ENCODE results near the gene PYGB.

PYGB gene

DNA sequence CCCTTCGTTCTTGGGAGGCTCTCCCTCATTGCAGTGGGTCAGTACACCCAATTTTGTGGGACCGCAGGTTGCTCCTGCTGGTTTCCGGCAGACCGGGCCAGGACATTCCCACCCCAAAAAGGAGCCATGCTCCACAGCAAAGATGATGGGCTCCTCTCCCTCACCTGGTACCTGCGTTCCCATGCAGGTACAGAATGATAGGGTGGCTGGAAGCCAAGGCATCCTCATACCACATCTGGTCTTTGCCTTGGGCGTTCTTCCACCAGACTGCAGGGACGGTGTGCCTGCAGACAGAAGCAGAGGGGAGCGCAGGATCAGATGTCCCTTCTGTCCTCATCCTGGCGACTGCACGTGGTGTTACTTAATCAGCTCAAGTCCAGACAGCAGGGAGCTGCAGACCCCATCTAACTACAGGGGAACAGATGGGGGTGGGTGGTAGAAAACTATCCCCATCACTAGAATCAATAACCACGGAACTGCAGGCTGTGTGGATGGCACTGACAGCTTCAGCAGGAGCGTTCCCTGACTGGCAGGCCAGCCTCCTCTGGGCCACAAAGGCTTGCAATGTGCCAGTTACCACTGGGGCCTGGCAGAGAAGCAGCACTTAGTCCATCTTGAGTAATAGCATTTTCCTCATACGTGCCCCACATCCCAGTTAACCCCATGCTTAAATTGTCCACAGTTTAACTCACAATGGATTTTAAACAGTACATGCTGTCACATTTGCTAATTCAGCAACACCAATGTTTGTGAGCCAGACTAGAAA lies 72.3 kb downstream of the PYGB start:
- H3K4me3 ChIP-seq (ENCODE audit: low read depth, low read length) = no peak overlapping the region
- in situ Hi-C loops (cut with HindIII; ENCODE audit: low sequenced_read_pairs) = no loop called here
- DNase-seq (ENCODE audit: low read depth, low spot score) = no peak
- TF ChIP-seq, protein P1, sequence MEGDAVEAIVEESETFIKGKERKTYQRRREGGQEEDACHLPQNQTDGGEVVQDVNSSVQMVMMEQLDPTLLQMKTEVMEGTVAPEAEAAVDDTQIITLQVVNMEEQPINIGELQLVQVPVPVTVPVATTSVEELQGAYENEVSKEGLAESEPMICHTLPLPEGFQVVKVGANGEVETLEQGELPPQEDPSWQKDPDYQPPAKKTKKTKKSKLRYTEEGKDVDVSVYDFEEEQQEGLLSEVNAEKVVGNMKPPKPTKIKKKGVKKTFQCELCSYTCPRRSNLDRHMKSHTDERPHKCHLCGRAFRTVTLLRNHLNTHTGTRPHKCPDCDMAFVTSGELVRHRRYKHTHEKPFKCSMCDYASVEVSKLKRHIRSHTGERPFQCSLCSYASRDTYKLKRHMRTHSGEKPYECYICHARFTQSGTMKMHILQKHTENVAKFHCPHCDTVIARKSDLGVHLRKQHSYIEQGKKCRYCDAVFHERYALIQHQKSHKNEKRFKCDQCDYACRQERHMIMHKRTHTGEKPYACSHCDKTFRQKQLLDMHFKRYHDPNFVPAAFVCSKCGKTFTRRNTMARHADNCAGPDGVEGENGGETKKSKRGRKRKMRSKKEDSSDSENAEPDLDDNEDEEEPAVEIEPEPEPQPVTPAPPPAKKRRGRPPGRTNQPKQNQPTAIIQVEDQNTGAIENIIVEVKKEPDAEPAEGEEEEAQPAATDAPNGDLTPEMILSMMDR (IDR thresholded peaks at IDR 0.05; ENCODE audit: low read depth, low read length) = no peak

DNA sequence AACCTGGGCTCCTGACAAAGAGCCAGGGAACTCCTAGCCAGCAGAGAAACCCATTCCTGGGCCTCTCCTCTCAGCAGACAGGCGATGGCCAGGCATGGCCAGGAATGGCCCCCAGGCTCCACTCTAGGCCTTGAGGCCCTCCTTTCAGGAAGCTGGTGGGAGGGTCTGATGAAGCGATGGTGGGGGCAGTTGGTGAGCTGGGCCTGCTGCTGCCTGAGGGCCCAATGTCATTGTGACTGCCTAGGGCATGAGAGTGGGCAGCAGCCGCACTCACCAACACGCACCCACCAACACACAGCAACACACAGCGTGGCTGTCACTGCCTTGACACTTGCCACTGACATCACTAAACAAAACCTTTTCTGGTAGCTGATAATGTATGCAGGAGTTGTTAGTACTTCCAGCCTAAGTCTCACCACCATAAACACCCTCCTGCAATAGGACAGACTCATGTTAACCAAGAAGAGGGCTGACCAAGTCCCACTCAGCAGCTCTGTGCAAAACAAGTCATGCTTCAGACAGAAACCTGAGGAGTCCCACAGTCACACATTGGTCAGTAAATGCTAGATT lies 73.5 kb downstream of the PYGB start:
- TF ChIP-seq, protein P1 (IDR thresholded peaks at IDR 0.05; ENCODE audit: low read depth, low read length) = no peak
- in situ Hi-C loops (cut with HindIII; ENCODE audit: low sequenced_read_pairs) = no loop called here
- H3K4me3 ChIP-seq (ENCODE audit: low read depth, low read length) = no peak overlapping the region
- no peak for DNase-seq (ENCODE audit: low read depth, low spot score)

DNA sequence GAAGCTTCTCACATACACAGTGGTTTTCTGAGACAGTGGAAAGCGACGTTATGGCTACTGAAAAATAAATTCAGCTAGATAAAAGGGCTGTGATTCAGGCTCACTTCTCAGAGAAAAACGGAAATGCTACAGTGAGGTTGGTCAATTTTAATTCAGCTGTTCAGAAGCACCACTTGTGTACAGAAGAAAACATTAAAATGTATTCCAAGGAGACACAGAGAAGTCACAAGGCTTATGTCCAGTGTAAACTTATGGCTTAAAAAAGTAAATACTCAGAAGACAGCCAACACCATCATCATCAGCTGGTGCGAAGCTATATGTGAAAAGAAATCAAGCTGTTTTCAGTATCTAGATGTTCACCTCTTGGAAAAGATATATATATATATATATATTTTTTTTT lies 74.1 kb downstream of the PYGB start:
- in situ Hi-C loops (cut with HindIII; ENCODE audit: low sequenced_read_pairs) = no loop called here
- TF ChIP-seq, protein P1 (IDR thresholded peaks at IDR 0.05; ENCODE audit: low read depth, low read length) = no peak
- no peak for DNase-seq (ENCODE audit: low read depth, low spot score)
- no peak overlapping the region for H3K4me3 ChIP-seq (ENCODE audit: low read depth, low read length)

DNA sequence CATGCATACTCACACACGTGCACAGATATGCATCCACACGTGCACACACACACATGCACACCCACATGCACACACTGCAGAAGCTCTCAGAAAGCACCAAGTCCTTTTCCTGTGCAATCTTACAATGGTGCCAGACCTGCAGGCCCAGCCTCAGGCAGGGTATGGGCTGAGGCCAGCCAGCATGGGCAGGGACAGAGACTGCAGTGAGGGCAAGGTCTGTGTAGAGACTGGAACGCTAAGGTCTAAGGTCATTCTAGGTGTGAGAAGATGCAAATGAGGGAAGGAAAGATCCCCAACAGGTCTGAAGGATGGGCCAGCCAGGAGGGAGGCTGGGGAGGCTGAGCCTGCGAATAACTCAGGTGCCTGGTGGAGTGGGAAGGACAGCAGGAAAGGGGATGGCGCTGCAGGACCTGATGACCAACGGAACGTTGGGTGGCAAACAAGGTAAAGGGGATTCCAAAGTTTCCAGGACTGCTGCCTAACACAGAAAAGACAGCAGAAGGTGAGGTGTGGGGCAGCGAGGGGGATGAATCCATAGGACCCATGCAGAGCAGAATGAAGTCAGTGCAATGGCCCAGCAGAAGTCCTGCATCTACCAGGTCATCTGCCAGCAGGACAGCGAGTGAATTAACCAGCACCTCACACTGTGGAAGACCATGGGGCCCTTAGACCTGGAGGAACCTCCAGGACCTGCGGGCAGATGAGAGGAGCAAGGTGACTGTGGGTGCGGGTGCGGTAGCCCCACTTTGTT lies 75.8 kb downstream of the PYGB start:
- in situ Hi-C loops (cut with HindIII; ENCODE audit: low sequenced_read_pairs) = no loop called here

DNA sequence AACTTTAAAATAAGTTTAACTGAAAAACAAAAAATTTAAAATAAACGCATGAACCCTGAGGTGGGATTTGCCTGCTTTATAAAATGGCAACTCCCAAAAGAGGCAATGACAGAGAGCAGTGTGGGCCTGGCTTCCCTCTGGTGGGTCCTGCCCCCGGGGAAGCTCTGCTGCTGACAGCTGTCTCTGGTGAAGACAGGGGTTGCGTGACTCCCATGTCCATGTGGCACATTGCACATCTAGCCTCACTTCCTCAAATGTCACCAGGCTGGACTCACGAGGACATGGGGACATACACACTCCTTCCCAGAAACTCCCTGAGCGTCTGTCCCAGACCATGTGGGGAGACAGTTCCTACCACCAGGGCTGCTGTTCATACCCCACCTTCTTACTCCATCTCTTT lies 76.5 kb downstream of the PYGB start:
- DNase-seq (ENCODE audit: low read depth, low spot score) = no peak
- TF ChIP-seq, protein P1 (IDR thresholded peaks at IDR 0.05; ENCODE audit: low read depth, low read length) = no peak
- H3K4me3 ChIP-seq (ENCODE audit: low read depth, low read length) = no peak overlapping the region
- in situ Hi-C loops (cut with HindIII; ENCODE audit: low sequenced_read_pairs) = no loop called here

More for the DNA sequence above, 75.8 kb downstream of the PYGB start:
- no peak overlapping the region for H3K4me3 ChIP-seq (ENCODE audit: low read depth, low read length)
- no peak for DNase-seq (ENCODE audit: low read depth, low spot score)
- TF ChIP-seq, protein P1 (IDR thresholded peaks at IDR 0.05; ENCODE audit: low read depth, low read length) = no peak

DNA sequence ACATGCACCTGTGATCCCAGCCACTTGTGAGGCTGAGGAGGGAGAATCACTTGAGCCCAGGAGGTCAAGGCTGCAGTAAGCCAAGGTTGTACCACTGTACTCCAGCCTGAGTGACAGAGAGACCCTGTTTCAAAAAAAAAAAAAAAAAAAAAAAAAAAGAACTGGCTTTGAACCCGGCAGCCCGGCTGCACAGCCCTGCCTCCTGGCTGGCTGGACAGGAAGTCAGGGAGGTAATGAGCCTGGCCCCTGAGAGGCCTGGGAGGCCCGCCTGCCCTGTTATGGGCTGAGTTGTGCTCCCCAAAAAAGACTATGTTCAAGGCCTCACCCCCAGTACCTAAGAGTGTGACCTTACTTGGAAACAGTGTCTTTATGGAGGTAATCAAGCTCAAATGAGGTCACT lies 77.2 kb downstream of the PYGB start:
- no peak overlapping the region for H3K4me3 ChIP-seq (ENCODE audit: low read depth, low read length)
- TF ChIP-seq, protein P1 (IDR thresholded peaks at IDR 0.05; ENCODE audit: low read depth, low read length) = no peak
- no peak for DNase-seq (ENCODE audit: low read depth, low spot score)
- in situ Hi-C loops (cut with HindIII; ENCODE audit: low sequenced_read_pairs) = no loop called here

All from astrocyte of the spinal cord (primary cell).